Stimulated activated CD4-positive, alpha-beta T cell treated with anti-CD3 and anti-CD28 coated beads, Interleukin-1b, Interleukin-23, amount 100 ng/mL, for 24 hours (primary cell): ENCODE measurements around the gene LIAS.

Source experiments
- DNase-seq, 4 experiments: peaks; one replicate each; pipeline ENCODE4 v3.0.0-alpha.2; 2020; ENCODE audit warnings: low read depth in 4 of 4, low spot score in 1 of 4

Gene LIAS

GRCh38 chr4:39528061-39528465 is 69.2 kb downstream of the LIAS start:
- DNase-seq: peak in 1 of 4 experiments; percentile 21
